NB4 (cell line): ENCODE results near the gene RNF133.

Experiments
- CTCF ChIP-seq: IDR thresholded peaks from one replicate; pipeline ENCODE4 v1.5.1; 2012; ENCODE audit warnings: low read depth, low read length
- MAX ChIP-seq: IDR thresholded peaks from 2 replicates; pipeline ENCODE4 v1.6.1; 2011; ENCODE audit warnings: low read depth, low read length
- POLR2A ChIP-seq: IDR thresholded peaks from 2 replicates; pipeline ENCODE4 v1.6.1; 2011; ENCODE audit warnings: mild to moderate bottlenecking; ENCODE audit not compliant: insufficient read length; ENCODE audit errors: extremely low read depth

GRCh38 chr7:122724366-122724765 is 25.4 kb upstream of the RNF133 start:
- TF ChIP-seq CTCF: no peak
- TF ChIP-seq MAX: no peak
- no peak for TF ChIP-seq POLR2A
